ENCODE results near the gene SYNPO2.

- TF ChIP-seq, protein P1, sequence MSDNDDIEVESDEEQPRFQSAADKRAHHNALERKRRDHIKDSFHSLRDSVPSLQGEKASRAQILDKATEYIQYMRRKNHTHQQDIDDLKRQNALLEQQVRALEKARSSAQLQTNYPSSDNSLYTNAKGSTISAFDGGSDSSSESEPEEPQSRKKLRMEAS (IDR thresholded peaks at IDR 0.05; ENCODE audit: low read depth, low read length), result no peak
- TF ChIP-seq, protein P2, sequence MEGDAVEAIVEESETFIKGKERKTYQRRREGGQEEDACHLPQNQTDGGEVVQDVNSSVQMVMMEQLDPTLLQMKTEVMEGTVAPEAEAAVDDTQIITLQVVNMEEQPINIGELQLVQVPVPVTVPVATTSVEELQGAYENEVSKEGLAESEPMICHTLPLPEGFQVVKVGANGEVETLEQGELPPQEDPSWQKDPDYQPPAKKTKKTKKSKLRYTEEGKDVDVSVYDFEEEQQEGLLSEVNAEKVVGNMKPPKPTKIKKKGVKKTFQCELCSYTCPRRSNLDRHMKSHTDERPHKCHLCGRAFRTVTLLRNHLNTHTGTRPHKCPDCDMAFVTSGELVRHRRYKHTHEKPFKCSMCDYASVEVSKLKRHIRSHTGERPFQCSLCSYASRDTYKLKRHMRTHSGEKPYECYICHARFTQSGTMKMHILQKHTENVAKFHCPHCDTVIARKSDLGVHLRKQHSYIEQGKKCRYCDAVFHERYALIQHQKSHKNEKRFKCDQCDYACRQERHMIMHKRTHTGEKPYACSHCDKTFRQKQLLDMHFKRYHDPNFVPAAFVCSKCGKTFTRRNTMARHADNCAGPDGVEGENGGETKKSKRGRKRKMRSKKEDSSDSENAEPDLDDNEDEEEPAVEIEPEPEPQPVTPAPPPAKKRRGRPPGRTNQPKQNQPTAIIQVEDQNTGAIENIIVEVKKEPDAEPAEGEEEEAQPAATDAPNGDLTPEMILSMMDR (IDR thresholded peaks at IDR 0.05; ENCODE audit: low read depth, low read length), result no peak
- TF ChIP-seq POLR2A (IDR thresholded peaks at IDR 0.05; ENCODE audit: extremely low read depth, insufficient read length), result no peak
These were observed 10.9 kb upstream of the SYNPO2 start for GRCh38 chr4:118877797-118878196.

Measured in NB4 (cell line).